Measurements from ENCODE around the gene KRTAP9-1.
"Not testable (repeated sequence)": the region's sequence is repeated elsewhere in the genome, so short reads cannot be mapped to it uniquely, and the experiment has no call there.

- not testable (repeated sequence) for TF ChIP-seq ZNF248 (tag by site-specific recombination; IDR thresholded peaks at IDR 0.05); ZNF623 (tag by site-specific recombination; IDR thresholded peaks at IDR 0.05); TCF7L2 (IDR thresholded peaks at IDR 0.05; ENCODE audit: borderline replicate concordance, low read depth, low read length); ZNF624 (tag by site-specific recombination; IDR thresholded peaks at IDR 0.05); ZNF837 (tag by site-specific recombination; IDR thresholded peaks at IDR 0.05); ZNF558 (tag by site-specific recombination; IDR thresholded peaks at IDR 0.05); ZBTB20 (tag by site-specific recombination; IDR thresholded peaks at IDR 0.05); TSHZ1 (tag by site-specific recombination; IDR thresholded peaks at IDR 0.05; ENCODE audit: borderline replicate concordance); ZFHX2 (tag by site-specific recombination; conservative IDR thresholded peaks at IDR 0.05)
- TF ChIP-seq, protein P1, sequence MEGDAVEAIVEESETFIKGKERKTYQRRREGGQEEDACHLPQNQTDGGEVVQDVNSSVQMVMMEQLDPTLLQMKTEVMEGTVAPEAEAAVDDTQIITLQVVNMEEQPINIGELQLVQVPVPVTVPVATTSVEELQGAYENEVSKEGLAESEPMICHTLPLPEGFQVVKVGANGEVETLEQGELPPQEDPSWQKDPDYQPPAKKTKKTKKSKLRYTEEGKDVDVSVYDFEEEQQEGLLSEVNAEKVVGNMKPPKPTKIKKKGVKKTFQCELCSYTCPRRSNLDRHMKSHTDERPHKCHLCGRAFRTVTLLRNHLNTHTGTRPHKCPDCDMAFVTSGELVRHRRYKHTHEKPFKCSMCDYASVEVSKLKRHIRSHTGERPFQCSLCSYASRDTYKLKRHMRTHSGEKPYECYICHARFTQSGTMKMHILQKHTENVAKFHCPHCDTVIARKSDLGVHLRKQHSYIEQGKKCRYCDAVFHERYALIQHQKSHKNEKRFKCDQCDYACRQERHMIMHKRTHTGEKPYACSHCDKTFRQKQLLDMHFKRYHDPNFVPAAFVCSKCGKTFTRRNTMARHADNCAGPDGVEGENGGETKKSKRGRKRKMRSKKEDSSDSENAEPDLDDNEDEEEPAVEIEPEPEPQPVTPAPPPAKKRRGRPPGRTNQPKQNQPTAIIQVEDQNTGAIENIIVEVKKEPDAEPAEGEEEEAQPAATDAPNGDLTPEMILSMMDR (tag by site-specific recombination; IDR thresholded peaks at IDR 0.05), result not testable (repeated sequence)
- TF ChIP-seq, protein P2, sequence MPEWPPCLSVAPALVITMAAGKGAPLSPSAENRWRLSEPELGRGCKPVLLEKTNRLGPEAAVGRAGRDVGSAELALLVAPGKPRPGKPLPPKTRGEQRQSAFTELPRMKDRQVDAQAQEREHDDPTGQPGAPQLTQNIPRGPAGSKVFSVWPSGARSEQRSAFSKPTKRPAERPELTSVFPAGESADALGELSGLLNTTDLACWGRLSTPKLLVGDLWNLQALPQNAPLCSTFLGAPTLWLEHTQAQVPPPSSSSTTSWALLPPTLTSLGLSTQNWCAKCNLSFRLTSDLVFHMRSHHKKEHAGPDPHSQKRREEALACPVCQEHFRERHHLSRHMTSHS (tag by site-specific recombination; IDR thresholded peaks at IDR 0.05), result not testable (repeated sequence)
Measured at GRCh38 chr17:41237949-41238437, 48.3 kb downstream of the KRTAP9-1 start, which contains the start of gene KRTAP9-8.

All from HEK293 (cell line).